ENCODE results near the gene BTBD9. TPM values are rescaled to one million over a fixed set of nuclear protein-coding genes. Genes with fewer than 3 reads are reported as not detected.

Gene BTBD9
- total RNA-seq, 1 experiment from 2014 or later = 10.8 TPM

DNA sequence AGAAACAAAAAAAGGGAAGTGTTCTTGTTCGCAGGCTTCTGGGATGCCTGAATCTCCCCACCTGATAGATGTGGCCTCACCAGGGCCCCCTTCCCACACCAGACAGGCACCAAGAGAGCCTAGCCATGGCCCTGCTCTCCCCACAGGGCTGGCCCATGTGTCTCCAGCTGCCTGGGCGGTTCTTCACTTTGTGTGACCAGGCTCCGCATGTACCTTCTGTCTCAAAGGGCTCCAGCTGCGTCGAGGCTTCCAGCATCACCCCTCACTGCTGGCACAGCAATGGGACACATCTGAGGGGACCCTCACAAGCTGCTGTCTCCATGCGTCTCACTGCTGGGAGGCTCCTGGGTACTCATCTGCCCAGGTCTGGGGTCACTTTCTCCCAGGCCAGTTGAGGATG, 457.3 kb downstream of the BTBD9 start:
- no peak for TF ChIP-seq EZH2 (IDR thresholded peaks at IDR 0.05; ENCODE audit: low read depth)
- TF ChIP-seq, protein P1, sequence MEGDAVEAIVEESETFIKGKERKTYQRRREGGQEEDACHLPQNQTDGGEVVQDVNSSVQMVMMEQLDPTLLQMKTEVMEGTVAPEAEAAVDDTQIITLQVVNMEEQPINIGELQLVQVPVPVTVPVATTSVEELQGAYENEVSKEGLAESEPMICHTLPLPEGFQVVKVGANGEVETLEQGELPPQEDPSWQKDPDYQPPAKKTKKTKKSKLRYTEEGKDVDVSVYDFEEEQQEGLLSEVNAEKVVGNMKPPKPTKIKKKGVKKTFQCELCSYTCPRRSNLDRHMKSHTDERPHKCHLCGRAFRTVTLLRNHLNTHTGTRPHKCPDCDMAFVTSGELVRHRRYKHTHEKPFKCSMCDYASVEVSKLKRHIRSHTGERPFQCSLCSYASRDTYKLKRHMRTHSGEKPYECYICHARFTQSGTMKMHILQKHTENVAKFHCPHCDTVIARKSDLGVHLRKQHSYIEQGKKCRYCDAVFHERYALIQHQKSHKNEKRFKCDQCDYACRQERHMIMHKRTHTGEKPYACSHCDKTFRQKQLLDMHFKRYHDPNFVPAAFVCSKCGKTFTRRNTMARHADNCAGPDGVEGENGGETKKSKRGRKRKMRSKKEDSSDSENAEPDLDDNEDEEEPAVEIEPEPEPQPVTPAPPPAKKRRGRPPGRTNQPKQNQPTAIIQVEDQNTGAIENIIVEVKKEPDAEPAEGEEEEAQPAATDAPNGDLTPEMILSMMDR (conservative IDR thresholded peaks at IDR 0.05) = no peak
- no peaks in the 10 kb centered on the region for H3K9me3 ChIP-seq (ENCODE audit: insufficient read depth, low read depth)
- CTCF ChIA-PET = no interaction called here
- intact Hi-C loops (cut with micrococcal nuclease; ENCODE audit: unreplicated experiment) = no loop called here
- POLR2A ChIA-PET (ENCODE audit: unreplicated experiment) = no interaction called here
- H3K4me3 ChIP-seq = no peak overlapping the region
- H2AFZ ChIP-seq = no peak overlapping the region
- H3K9me2 ChIP-seq (ENCODE audit: insufficient read depth) = no peaks in the 10 kb centered on the region
- no peaks in the 10 kb centered on the region for H3K79me2 ChIP-seq (ENCODE audit: low read depth)
- H3K4me2 ChIP-seq = no peak overlapping the region
- no peaks in the 10 kb centered on the region for H3K36me3 ChIP-seq (ENCODE audit: low read depth)
- H4K20me1 ChIP-seq (ENCODE audit: insufficient read depth) = no peaks in the 10 kb centered on the region
- no peaks in the 10 kb centered on the region for H3F3A ChIP-seq (ENCODE audit: insufficient read depth, low read depth)
- DNase-seq = no peak
- no peaks in the 10 kb centered on the region for H3K4me1 ChIP-seq (replicated peaks; ENCODE audit: insufficient read depth)
- no TSS peak for BruUV-seq (replicated peaks)
- no peaks in the 10 kb centered on the region for H3K27me3 ChIP-seq (ENCODE audit: insufficient read depth, low read depth)
- H3K27ac ChIP-seq = no peak overlapping the region

DNA sequence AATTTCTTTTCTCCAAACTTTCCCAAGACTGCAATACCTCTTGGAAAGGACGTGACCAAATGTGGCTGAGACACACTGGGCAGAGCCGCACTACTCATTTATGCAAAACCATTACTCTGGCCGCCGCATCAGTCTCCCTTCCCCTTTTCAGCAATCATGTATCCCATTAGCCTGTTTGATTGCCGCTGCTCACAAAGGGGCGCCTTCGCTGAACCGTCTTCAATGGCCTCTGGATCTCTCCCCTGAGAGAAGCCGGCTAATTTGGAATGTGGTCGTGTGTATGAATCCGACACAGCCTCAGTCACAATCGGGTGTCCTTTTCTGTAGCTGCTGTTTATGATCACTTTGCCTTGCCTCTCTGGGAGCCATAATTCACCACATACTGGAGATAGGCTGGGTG, 459.1 kb downstream of the BTBD9 start:
- Histone ChIP-seq H3K79me2 (ENCODE audit: low read depth) (no peaks in the 10 kb centered on the region), H2AFZ (no peak overlapping the region), H3K9me3 (ENCODE audit: insufficient read depth, low read depth) (no peaks in the 10 kb centered on the region), H3K27me3 (ENCODE audit: insufficient read depth, low read depth) (no peaks in the 10 kb centered on the region), H3K36me3 (ENCODE audit: low read depth) (no peaks in the 10 kb centered on the region), H3K9me2 (ENCODE audit: insufficient read depth) (no peaks in the 10 kb centered on the region), H3K4me2 (no peak overlapping the region), H3K4me1 (replicated peaks; ENCODE audit: insufficient read depth) (no peaks in the 10 kb centered on the region), H3K4me3 (no peak overlapping the region), H4K20me1 (ENCODE audit: insufficient read depth) (no peaks in the 10 kb centered on the region), H3F3A (ENCODE audit: insufficient read depth, low read depth) (no peaks in the 10 kb centered on the region), H3K27ac (no peak overlapping the region)
- CTCF ChIA-PET = no interaction called here
- TF ChIP-seq, protein P1 (conservative IDR thresholded peaks at IDR 0.05) = no peak
- TF ChIP-seq EZH2 (IDR thresholded peaks at IDR 0.05; ENCODE audit: low read depth) = no peak
- no peak for DNase-seq
- POLR2A ChIA-PET (ENCODE audit: unreplicated experiment) = no interaction called here
- BruUV-seq (replicated peaks) = no TSS peak
- intact Hi-C loops (cut with micrococcal nuclease; ENCODE audit: unreplicated experiment) = no loop called here

DNA sequence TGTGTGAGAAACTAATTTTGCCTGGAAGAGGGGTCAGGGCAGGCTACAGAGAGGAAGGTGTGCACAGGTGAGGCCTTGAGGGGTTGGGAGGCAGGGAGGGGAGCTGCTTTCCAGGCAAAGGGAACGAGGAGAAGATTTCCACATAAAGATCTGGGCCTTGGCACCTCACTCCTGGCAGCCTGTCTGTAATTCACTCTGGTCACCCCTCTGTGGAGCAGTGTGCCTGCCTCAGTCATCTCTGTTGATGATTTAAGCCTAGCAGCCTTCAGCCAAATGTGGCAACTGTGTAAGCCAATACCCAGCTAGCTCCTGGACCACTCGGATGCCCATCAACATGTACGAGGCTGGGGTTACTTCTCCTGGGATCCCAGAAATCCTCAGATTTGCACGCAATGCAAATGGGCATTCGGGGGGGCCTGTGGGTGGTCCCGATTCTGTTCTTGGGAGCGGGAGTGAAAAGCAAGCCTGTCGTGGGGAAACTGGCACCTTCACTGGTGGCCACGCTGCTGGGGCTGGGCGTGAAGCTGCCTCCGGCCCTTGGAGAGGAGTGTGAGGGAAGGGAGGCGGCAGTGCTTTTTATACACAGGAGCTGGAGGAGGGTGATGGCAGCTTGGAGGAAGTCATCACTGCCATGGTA, 459.8 kb downstream of the BTBD9 start:
- Histone ChIP-seq H3K27me3 (ENCODE audit: insufficient read depth, low read depth) (no peaks in the 10 kb centered on the region), H3K4me3 (no peak overlapping the region), H3F3A (ENCODE audit: insufficient read depth, low read depth) (no peaks in the 10 kb centered on the region), H3K9me2 (ENCODE audit: insufficient read depth) (no peaks in the 10 kb centered on the region), H3K4me1 (replicated peaks; ENCODE audit: insufficient read depth) (no peaks in the 10 kb centered on the region), H3K36me3 (ENCODE audit: low read depth) (no peaks in the 10 kb centered on the region), H3K4me2 (no peak overlapping the region), H3K9me3 (ENCODE audit: insufficient read depth, low read depth) (no peaks in the 10 kb centered on the region), H3K79me2 (ENCODE audit: low read depth) (no peaks in the 10 kb centered on the region), H4K20me1 (ENCODE audit: insufficient read depth) (no peaks in the 10 kb centered on the region), H2AFZ (no peak overlapping the region), H3K27ac (no peak overlapping the region)
- intact Hi-C loops (cut with micrococcal nuclease; ENCODE audit: unreplicated experiment) = no loop called here
- DNase-seq = no peak
- TF ChIP-seq EZH2 (IDR thresholded peaks at IDR 0.05; ENCODE audit: low read depth) = no peak
- TF ChIP-seq, protein P1 (conservative IDR thresholded peaks at IDR 0.05) = no peak
- BruUV-seq (replicated peaks) = no TSS peak
- POLR2A ChIA-PET (ENCODE audit: unreplicated experiment) = no interaction called here
- CTCF ChIA-PET = no interaction called here

Data from PC-9 (cell line).